ENCODE results near the gene EVI5L. TPM values are rescaled to one million over a fixed set of nuclear protein-coding genes. Genes with fewer than 3 reads are reported as not detected.

The EVI5L gene
- total RNA-seq, 4 donors from 2014 or later: 17.5 to 24.6 (median 20.4) TPM

DNA sequence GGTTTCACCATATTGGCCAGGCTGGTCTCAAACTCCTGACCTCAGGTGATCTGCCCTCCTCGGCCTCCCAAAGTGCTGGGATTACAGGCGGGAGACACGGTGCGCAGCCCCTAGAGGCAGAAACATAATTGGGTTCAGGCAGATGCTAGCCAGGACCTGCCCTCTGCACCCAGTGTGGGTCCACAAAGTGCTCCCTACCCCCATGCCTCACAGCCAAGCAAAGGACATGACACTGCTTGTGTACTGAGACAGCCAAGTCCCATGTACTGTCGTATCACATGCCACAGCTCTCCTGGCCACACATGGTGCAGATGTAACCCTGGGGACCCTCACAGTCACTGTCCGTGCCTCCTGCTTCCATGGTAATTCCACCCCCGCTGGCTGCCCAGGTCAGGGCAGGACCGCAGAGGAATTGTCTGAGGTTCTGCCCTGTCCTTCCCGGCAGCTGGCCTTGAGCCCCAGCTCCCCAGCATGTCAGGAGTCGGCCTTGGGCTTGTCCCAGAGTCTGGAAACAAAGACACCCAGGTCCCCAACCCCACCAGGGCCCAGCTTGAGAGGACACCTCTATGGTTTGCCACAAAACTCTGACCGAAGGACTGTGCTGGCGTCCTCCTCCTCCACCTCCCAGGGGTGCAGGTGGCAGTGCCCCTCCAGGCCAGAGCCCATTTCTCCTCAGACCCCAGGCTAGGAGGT lies 36.5 kb downstream of the EVI5L start:
- no peak for DNase-seq
- Histone ChIP-seq H3K4me1 (peaks cover 7 to 8% of the 10 kb centered on the region in 2 donors), H3K9me3 (no peaks in the 10 kb centered on the region), H3K27ac (no peak overlapping the region), H3K36me3 (no peaks in the 10 kb centered on the region), H3K4me3 (no peak overlapping the region), H3K27me3 (peaks cover 31 to 58% (median 56%) of the 10 kb centered on the region in 3 donors)
- intact Hi-C loops (cut with DNase I; ENCODE audit: low total_unique reads): no loop called here
- ATAC-seq: no peak
- in situ Hi-C loops (cut with MboI; ENCODE audit: low sequenced_read_pairs in 4 of 4): no loop called here
- TF ChIP-seq POLR2A (IDR thresholded peaks at IDR 0.05): no peak
- TF ChIP-seq, protein P1, sequence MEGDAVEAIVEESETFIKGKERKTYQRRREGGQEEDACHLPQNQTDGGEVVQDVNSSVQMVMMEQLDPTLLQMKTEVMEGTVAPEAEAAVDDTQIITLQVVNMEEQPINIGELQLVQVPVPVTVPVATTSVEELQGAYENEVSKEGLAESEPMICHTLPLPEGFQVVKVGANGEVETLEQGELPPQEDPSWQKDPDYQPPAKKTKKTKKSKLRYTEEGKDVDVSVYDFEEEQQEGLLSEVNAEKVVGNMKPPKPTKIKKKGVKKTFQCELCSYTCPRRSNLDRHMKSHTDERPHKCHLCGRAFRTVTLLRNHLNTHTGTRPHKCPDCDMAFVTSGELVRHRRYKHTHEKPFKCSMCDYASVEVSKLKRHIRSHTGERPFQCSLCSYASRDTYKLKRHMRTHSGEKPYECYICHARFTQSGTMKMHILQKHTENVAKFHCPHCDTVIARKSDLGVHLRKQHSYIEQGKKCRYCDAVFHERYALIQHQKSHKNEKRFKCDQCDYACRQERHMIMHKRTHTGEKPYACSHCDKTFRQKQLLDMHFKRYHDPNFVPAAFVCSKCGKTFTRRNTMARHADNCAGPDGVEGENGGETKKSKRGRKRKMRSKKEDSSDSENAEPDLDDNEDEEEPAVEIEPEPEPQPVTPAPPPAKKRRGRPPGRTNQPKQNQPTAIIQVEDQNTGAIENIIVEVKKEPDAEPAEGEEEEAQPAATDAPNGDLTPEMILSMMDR (IDR thresholded peaks at IDR 0.05 in 4 of 5, conservative IDR thresholded peaks at IDR 0.05 in 1 of 5): no peak

DNA sequence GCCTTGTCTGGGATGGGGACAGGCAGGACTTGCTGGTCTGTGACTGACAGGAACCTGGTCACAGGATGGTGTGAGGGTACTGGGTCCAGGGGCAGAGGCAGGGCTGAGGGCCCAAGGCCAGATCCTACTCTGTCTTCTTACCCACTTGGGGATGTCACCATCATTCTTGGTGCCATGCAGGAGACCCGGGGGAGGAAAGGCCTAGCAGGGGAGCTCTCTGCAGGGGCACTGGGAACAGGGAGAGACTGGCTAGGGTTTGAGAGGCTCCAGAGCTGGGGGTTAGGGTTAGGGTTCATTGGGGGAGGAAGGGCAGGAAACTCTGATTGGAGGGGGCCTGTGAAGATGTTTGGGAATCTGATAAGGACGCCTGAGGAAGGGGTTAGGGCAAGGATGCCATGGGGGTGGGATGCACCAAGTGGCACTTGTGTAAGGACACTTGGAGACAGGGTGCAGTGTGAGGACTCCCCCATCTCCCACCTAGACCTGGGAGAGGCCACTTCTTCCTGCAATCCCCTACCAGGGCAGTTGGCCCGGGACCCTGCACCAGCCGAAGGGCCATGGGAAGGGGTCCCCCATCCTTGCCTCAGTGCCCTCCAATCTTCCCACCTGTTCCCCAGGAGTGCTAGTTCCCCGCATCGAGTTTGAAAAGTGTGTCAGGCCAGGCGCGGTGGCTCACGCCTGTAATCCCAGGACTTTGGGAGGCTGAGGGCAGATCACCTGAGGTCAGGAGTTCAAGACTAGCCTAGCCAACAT lies 37.2 kb downstream of the EVI5L start:
- ATAC-seq: no peak
- Histone ChIP-seq H3K9me3 (no peaks in the 10 kb centered on the region), H3K27me3 (peaks cover 25 to 54% (median 53%) of the 10 kb centered on the region in 3 donors), H3K36me3 (no peaks in the 10 kb centered on the region), H3K27ac (no peak overlapping the region), H3K4me3 (no peak overlapping the region), H3K4me1 (peaks cover 7 to 8% of the 10 kb centered on the region in 2 donors)
- in situ Hi-C loops (cut with MboI; ENCODE audit: low sequenced_read_pairs in 4 of 4) (no loop called here), intact Hi-C loops (cut with DNase I; ENCODE audit: low total_unique reads) (no loop called here)
- no peak for TF ChIP-seq POLR2A (IDR thresholded peaks at IDR 0.05)
- TF ChIP-seq, protein P1 (IDR thresholded peaks at IDR 0.05 in 4 of 5, conservative IDR thresholded peaks at IDR 0.05 in 1 of 5): no peak
- DNase-seq: no peak

DNA sequence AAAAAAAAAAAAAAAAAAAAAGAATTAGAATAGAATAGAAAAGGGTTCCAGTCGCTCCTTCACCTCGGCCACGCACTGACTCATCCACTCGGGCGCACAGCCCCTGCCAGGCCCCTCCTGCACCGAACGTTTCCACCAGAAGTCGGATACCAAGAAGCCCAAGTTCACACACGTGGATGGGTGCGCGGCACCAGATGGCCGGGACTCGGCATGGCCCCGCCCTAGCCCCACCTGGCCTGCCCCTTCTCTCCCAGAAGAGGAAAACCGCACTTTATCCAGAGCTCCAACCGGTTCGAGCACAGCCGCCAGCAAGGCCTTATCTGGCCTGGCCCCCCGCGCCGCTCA lies 38.3 kb downstream of the EVI5L start:
- Histone ChIP-seq H3K36me3 (no peaks in the 10 kb centered on the region), H3K27ac (no peak overlapping the region), H3K4me1 (peaks cover 7 to 8% of the 10 kb centered on the region in 2 donors), H3K9me3 (no peaks in the 10 kb centered on the region), H3K27me3 (peaks cover 33 to 62% (median 59%) of the 10 kb centered on the region in 3 donors), H3K4me3 (peak overlapping the region in 3 of 4 donors; percentile 43 to 66 (median 46))
- ATAC-seq (no peak), DNase-seq (no peak)
- in situ Hi-C loops (cut with MboI; ENCODE audit: low sequenced_read_pairs in 4 of 4) (no loop called here), intact Hi-C loops (cut with DNase I; ENCODE audit: low total_unique reads) (no loop called here)
- TF ChIP-seq POLR2A (IDR thresholded peaks at IDR 0.05): no peak
- TF ChIP-seq, protein P1 (IDR thresholded peaks at IDR 0.05 in 4 of 5, conservative IDR thresholded peaks at IDR 0.05 in 1 of 5): no peak

- intact Hi-C loops (cut with DNase I; ENCODE audit: low total_unique reads): loop anchor here (1.0 kb wide), 1 partner anchor 40 kb away; no protein-coding TSS in a partner anchor
- DNase-seq: peak in 1 of 2 donors; percentile 35
These were observed 38.8 kb downstream of the EVI5L start for GRCh38 chr19:7868671-7869452.

More at GRCh38 chr19:7868671-7869452, 38.8 kb downstream of the EVI5L start:
- Histone ChIP-seq H3K4me1 (peaks cover 7 to 8% of the 10 kb centered on the region in 2 donors), H3K4me3 (peak overlapping the region; percentile 45 to 66 (median 50)), H3K36me3 (no peaks in the 10 kb centered on the region), H3K27ac (no peak overlapping the region), H3K9me3 (no peaks in the 10 kb centered on the region), H3K27me3 (peaks cover 39 to 68% (median 61%) of the 10 kb centered on the region in 3 donors)
- ATAC-seq: peak; percentile 59 to 75
- TF ChIP-seq, protein P1 (IDR thresholded peaks at IDR 0.05 in 4 of 5, conservative IDR thresholded peaks at IDR 0.05 in 1 of 5): peak in 4 of 5 experiments; percentile 45 to 88 (median 78)
- no peak for TF ChIP-seq POLR2A (IDR thresholded peaks at IDR 0.05)
- in situ Hi-C loops (cut with MboI; ENCODE audit: low sequenced_read_pairs in 4 of 4): no loop called here
